Measurements from ENCODE around the gene ERMARD.

DNA sequence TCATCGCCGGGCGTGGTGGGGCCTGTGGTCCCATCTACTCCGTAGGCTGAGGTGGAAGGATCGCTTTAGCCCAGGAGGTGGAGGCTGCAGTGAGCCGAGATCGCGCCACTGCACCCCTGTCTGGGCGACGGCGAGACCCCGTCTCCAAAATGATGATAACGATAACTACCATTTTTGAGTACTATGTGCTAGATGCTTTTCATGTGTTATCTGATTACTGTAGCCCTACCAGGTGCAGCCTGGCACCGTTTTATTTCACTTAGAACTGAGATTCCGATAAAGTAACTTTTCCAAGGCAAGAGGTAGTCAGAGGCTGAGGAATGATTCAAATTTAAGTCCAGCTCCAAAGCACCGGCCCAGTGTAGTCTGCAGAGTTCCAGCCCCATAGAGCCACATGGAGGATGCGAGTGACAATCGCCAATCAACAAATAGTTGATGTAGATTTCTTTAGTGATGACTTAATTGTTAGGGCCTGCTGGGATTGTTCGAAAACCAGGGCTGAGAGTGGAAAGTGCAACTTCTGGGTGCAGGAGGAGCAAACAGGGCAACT, 727 bp downstream of the ERMARD start:
- TF ChIP-seq, protein P1, sequence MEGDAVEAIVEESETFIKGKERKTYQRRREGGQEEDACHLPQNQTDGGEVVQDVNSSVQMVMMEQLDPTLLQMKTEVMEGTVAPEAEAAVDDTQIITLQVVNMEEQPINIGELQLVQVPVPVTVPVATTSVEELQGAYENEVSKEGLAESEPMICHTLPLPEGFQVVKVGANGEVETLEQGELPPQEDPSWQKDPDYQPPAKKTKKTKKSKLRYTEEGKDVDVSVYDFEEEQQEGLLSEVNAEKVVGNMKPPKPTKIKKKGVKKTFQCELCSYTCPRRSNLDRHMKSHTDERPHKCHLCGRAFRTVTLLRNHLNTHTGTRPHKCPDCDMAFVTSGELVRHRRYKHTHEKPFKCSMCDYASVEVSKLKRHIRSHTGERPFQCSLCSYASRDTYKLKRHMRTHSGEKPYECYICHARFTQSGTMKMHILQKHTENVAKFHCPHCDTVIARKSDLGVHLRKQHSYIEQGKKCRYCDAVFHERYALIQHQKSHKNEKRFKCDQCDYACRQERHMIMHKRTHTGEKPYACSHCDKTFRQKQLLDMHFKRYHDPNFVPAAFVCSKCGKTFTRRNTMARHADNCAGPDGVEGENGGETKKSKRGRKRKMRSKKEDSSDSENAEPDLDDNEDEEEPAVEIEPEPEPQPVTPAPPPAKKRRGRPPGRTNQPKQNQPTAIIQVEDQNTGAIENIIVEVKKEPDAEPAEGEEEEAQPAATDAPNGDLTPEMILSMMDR (conservative IDR thresholded peaks at IDR 0.05; ENCODE audit: low read depth, low read length) = no peak
- TF ChIP-seq EZH2 (IDR thresholded peaks at IDR 0.05; ENCODE audit: borderline replicate concordance, low read depth, low read length, poor library complexity, severe bottlenecking) = no peak
